ENCODE data around the gene TOE1. TPM values are rescaled to one million over a fixed set of nuclear protein-coding genes. Genes with fewer than 3 reads are reported as not detected.

Gene TOE1
- polyA plus RNA-seq, 1 donor from 2014 or later, result 16.8 TPM

- Histone ChIP-seq H2AFZ (ENCODE audit: low read depth, low read length) (no peak overlapping the region), H4K20me1 (ENCODE audit: insufficient read depth) (no peaks in the 10 kb centered on the region), H3K4me3 (ENCODE audit: low read length) (no peak overlapping the region), H3K9me3 (ENCODE audit: low read length) (no peaks in the 10 kb centered on the region), H3K36me3 (ENCODE audit: insufficient read depth, low read length) (peaks cover 5% of the 10 kb centered on the region), H3K4me2 (ENCODE audit: low read length) (no peak overlapping the region), H3F3A (ENCODE audit: insufficient read depth, low read length, poor library complexity, severe bottlenecking) (no peaks in the 10 kb centered on the region), H3K9me2 (ENCODE audit: insufficient read depth, low read length) (no peaks in the 10 kb centered on the region), H3K9ac (ENCODE audit: low read length) (no peak overlapping the region), H3K27ac (ENCODE audit: low read length) (no peak overlapping the region), H3K79me2 (replicated peaks; ENCODE audit: insufficient read depth, low read length) (no peaks in the 10 kb centered on the region), H3K27me3 (ENCODE audit: insufficient read depth, low read depth, low read length) (no peaks in the 10 kb centered on the region)
- TF ChIP-seq EZH2 (IDR thresholded peaks at IDR 0.05; ENCODE audit: borderline replicate concordance, insufficient read depth, low read length, poor library complexity, severe bottlenecking), result no peak
- no peak for TF ChIP-seq MXI1 (conservative IDR thresholded peaks at IDR 0.05; ENCODE audit: poor library complexity, severe bottlenecking)
- no peak for TF ChIP-seq EP300 (conservative IDR thresholded peaks at IDR 0.05; ENCODE audit: poor library complexity, severe bottlenecking)
- no peak for TF ChIP-seq RAD21 (conservative IDR thresholded peaks at IDR 0.05)
- no peak for TF ChIP-seq POLR2AphosphoS5 (IDR thresholded peaks at IDR 0.05)
- no peak for TF ChIP-seq SMC3 (conservative IDR thresholded peaks at IDR 0.05; ENCODE audit: poor library complexity)
- no peak for TF ChIP-seq CTCF (IDR thresholded peaks at IDR 0.05; ENCODE audit: poor library complexity, severe bottlenecking)
- no peak for TF ChIP-seq REST (IDR thresholded peaks at IDR 0.05; ENCODE audit: borderline replicate concordance)
- no peak for TF ChIP-seq TAF1 (IDR thresholded peaks at IDR 0.05; ENCODE audit: low read depth)
Measured at GRCh38 chr1:45345014-45345413, 5.0 kb downstream of the TOE1 start.

- Histone ChIP-seq H3K9me2 (ENCODE audit: insufficient read depth, low read length) (no peaks in the 10 kb centered on the region), H3K4me2 (ENCODE audit: low read length) (no peak overlapping the region), H3K36me3 (ENCODE audit: insufficient read depth, low read length) (peaks cover 5% of the 10 kb centered on the region), H3K27ac (ENCODE audit: low read length) (no peak overlapping the region), H2AFZ (ENCODE audit: low read depth, low read length) (no peak overlapping the region), H3K4me3 (ENCODE audit: low read length) (no peak overlapping the region), H3K9ac (ENCODE audit: low read length) (no peak overlapping the region), H3F3A (ENCODE audit: insufficient read depth, low read length, poor library complexity, severe bottlenecking) (no peaks in the 10 kb centered on the region), H4K20me1 (ENCODE audit: insufficient read depth) (no peaks in the 10 kb centered on the region), H3K9me3 (ENCODE audit: low read length) (no peaks in the 10 kb centered on the region), H3K27me3 (ENCODE audit: insufficient read depth, low read depth, low read length) (no peaks in the 10 kb centered on the region), H3K79me2 (replicated peaks; ENCODE audit: insufficient read depth, low read length) (no peaks in the 10 kb centered on the region)
- TF ChIP-seq EZH2 (IDR thresholded peaks at IDR 0.05; ENCODE audit: borderline replicate concordance, insufficient read depth, low read length, poor library complexity, severe bottlenecking), result no peak
- TF ChIP-seq SMC3 (conservative IDR thresholded peaks at IDR 0.05; ENCODE audit: poor library complexity), result no peak
- TF ChIP-seq CTCF (IDR thresholded peaks at IDR 0.05; ENCODE audit: poor library complexity, severe bottlenecking), result no peak
- TF ChIP-seq RAD21 (conservative IDR thresholded peaks at IDR 0.05), result no peak
- no peak for TF ChIP-seq REST (IDR thresholded peaks at IDR 0.05; ENCODE audit: borderline replicate concordance)
- no peak for TF ChIP-seq MXI1 (conservative IDR thresholded peaks at IDR 0.05; ENCODE audit: poor library complexity, severe bottlenecking)
- TF ChIP-seq POLR2AphosphoS5 (IDR thresholded peaks at IDR 0.05), result no peak
- TF ChIP-seq EP300 (conservative IDR thresholded peaks at IDR 0.05; ENCODE audit: poor library complexity, severe bottlenecking), result no peak
- no peak for TF ChIP-seq TAF1 (IDR thresholded peaks at IDR 0.05; ENCODE audit: low read depth)
Measured at GRCh38 chr1:45346473-45346872, 6.5 kb downstream of the TOE1 start.

Data from neural cell (in vitro differentiated cells).